Measurements from ENCODE around the gene IQSEC3.

IQSEC3 gene

GRCh38 chr12:220491-220890, 153.9 kb downstream of the IQSEC3 start:
- DNase-seq: no peak

DNA sequence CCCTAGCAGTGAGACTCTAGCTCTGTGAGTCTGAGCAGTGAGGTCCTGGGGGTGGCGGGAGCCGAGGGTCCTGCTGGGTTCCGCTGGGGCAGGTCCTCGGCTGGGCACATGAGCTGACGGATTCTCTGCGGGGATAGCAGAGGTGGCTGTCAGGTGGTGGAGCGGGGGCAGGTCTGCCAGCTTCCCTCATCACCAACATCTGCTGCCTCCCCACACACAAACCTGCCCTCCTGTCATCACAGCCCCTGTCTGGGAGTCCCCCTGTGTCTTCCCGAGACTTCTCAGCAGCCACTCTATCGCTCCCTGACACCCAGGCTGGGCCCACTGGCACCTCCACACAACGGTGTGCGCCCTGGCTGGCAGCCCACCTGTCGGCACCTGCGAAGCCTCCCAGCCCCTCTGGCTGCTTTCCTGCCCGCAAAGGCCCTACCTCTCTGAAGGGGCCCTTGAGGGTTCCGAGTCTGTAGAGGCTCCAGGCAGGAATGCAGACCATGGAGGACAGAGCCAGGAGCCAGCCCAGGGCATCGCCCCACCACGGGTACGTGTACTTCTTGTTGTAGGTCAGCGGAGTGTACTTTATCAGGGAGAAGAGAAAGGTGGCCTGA, 154.5 kb downstream of the IQSEC3 start:
- no peak for DNase-seq

DNA sequence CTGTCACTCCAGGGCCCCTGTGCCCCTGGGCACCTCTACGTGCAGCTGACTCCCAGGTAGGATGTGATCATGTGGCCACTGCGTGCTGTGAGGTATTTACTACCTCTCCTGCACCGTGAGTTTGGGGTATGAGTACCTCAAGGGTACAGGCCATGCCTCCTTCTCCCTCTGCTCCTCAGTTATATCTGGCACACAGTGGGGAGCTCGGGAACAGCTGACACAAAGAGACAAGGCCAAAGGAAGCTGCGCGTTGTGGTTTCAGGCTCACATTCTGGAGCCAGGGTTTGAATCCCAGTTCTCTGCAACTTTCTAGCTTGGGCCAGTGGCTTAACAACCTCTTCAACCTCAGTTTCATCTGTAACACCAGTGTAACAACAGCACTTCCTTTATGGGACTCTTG, 155.2 kb downstream of the IQSEC3 start:
- no peak for DNase-seq

GRCh38 chr12:223841-224240, 157.3 kb downstream of the IQSEC3 start:
- DNase-seq: no peak

DNA sequence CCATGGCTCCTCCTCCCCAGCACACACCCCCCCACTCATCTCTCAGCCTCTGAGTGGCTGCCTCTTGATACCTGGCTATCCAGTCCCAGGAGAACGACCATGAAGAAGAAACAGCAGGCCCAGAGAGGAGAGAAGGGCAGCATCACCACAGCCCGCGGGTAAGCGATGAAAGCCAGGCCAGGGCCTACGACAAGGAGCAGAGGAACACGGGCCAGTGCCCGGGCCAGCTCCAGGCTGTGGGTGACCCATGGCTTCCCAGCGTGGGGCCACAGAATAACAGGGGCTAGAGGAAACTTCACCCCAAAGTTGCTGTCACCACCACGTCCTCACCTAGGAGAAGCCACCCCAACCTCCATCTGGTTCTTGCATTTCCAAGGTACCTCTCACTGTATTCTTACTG, 157.8 kb downstream of the IQSEC3 start:
- no peak for DNase-seq

GRCh38 chr12:225012-225411, 158.4 kb downstream of the IQSEC3 start:
- DNase-seq: no peak

DNA sequence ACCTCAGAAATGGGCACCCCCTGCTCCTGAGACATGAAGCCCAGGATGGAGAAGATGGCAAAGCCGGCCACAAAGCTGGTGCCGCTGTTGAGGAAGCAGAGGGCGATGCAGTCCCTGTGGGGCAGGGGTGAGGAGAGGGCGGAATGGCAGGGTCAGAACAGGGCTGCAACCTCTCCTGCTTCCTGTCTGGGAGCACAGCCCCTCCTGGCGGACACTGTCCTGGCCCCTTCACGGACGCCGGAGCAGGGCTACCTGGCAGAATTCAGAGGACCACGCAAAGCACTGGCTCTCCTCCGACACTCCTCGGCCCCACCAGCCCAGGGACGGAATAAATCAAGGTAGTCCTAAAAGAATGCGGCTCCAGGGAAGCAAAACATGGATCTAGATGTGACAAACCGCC, 159.8 kb downstream of the IQSEC3 start:
- DNase-seq: no peak

- no peak for DNase-seq
Observed at GRCh38 chr12:227286-227915, 160.8 kb downstream of the IQSEC3 start.

Data from right forelimb (tissue), 1 donor.